Activated CD8-positive, alpha-beta T cell treated with anti-CD3 and anti-CD28 coated beads, Interleukin-2, amount 10 ng/mL, durations not matched to agents 7 days and 5 days (primary cell): ENCODE measurements around the gene CHEK2. TPM values are rescaled to one million over a fixed set of nuclear protein-coding genes. Genes with fewer than 3 reads are reported as not detected.

Experiments
- ATAC-seq: fragments of 150-1000 bp; cut with Tn5 transposase; one replicate; pipeline ENCODE4 v1.10.0; 2021; ENCODE audit warnings: moderate library complexity
- CTCF ChIA-PET: fragments of 350-600 bp; sonication (Branson Sonifier 250); formaldehyde crosslinking; loops from one replicate; lab custom pipeline; 2021; ENCODE audit warnings: antibody characterized with exemption; lab: Charles Lee
- POLR2A ChIA-PET: fragments of 350-600 bp; sonication (Branson Sonifier 250); formaldehyde crosslinking; loops from one replicate; lab custom pipeline; 2021; ENCODE audit warnings: antibody characterized with exemption; lab: Charles Lee
- DNase-seq: peaks from one replicate; pipeline ENCODE4 v3.0.0-alpha.2; 2020
- H3K27ac Mint-ChIP-seq: one replicate; pipeline ENCODE4 v1.8.0; 2021; ENCODE audit warnings: mild to moderate bottlenecking, mixed read lengths
- H3K27me3 Mint-ChIP-seq: one replicate; pipeline ENCODE4 v1.8.0; 2021; ENCODE audit warnings: low read depth, mixed read lengths
- H3K36me3 Mint-ChIP-seq: one replicate; pipeline ENCODE4 v1.8.0; 2021; ENCODE audit warnings: low read depth, mixed read lengths
- H3K4me1 Mint-ChIP-seq: one replicate; pipeline ENCODE4 v1.8.0; 2021; ENCODE audit warnings: low read depth, mixed read lengths
- H3K4me3 Mint-ChIP-seq: one replicate; pipeline ENCODE4 v1.8.0; 2021; ENCODE audit warnings: mild to moderate bottlenecking, mixed read lengths
- H3K9me3 Mint-ChIP-seq: one replicate; pipeline ENCODE4 v1.8.0; 2022; ENCODE audit warnings: mixed read lengths; ENCODE audit not compliant: insufficient read depth
- total RNA-seq, 2 experiments: library from RNA; stranded (reverse); gene quantifications; one replicate each; pipeline ENCODE4 v1.2.3, GENCODE V29; 2021

The CHEK2 gene
- total RNA-seq = 10 to 100 TPM; 43.7 to 47.9 TPM

- peak within 1 kb of the TSS; percentile 87 for H3K4me3 Mint-ChIP-seq
- ATAC-seq (peak; percentile 93), DNase-seq (peak; percentile 99)
- H3K27me3 Mint-ChIP-seq = no peaks in the 10 kb centered on the region
- peak within 1 kb of the TSS; percentile 82 for H3K27ac Mint-ChIP-seq
- peaks cover 51% of the 10 kb centered on the region for H3K36me3 Mint-ChIP-seq
- H3K4me1 Mint-ChIP-seq = peaks cover 40% of the 10 kb centered on the region
- H3K9me3 Mint-ChIP-seq = no peaks in the 10 kb centered on the region
- CTCF ChIA-PET = interaction anchor here (0.8 to 1.7 kb wide), 5 partner anchors 45 to 86 kb away, joined by 3 to 6 read pairs (median 3); no protein-coding TSS in a partner anchor
- POLR2A ChIA-PET = interaction anchor here (0.5 to 3.8 kb wide), 5 partner anchors 8 to 76 kb away, joined by 3 to 24 read pairs (median 6); partner anchors contain the start of genes CCDC117 and XBP1
Observed at GRCh38 chr22:28741785-28742561, at the start of gene CHEK2, which contains the start of gene HSCB. Gene CHEK2 (minus strand): TSS chr22:28741820. CDS start chr22:28734721, 7,099 bp downstream. Gene HSCB (plus strand): TSS chr22:28742039. CDS start chr22:28742096, 57 bp downstream.

GRCh38 chr22:28791124-28791523, 49.5 kb upstream of the CHEK2 start:
- Mint-ChIP-seq H3K9me3 (no peaks in the 10 kb centered on the region), H3K4me3 (no peak overlapping the region), H3K4me1 (peaks cover 56% of the 10 kb centered on the region), H3K36me3 (peaks cover 75% of the 10 kb centered on the region), H3K27me3 (no peaks in the 10 kb centered on the region), H3K27ac (no peak overlapping the region)
- DNase-seq (no peak), ATAC-seq (no peak)
- ChIA-PET CTCF (interaction anchor here (0.6 to 4.8 kb wide), 8 partner anchors 8 to 249 kb away, joined by 3 to 63 read pairs (median 8); partner anchors contain the start of gene XBP1), POLR2A (interaction anchor here (1.1 to 1.3 kb wide), 3 partner anchors 9 to 18 kb away, joined by 4 to 5 read pairs (median 5); partner anchors contain the start of gene XBP1)

- ChIA-PET POLR2A (no interaction called here), CTCF (interaction anchor here (1.0 to 4.8 kb wide), 6 partner anchors 11 to 366 kb away, joined by 3 to 63 read pairs (median 12); partner anchors contain the start of gene XBP1)
- H3K36me3 Mint-ChIP-seq = peaks cover 71% of the 10 kb centered on the region
- no peaks in the 10 kb centered on the region for H3K9me3 Mint-ChIP-seq
- no peak overlapping the region for H3K27ac Mint-ChIP-seq
- ATAC-seq (no peak), DNase-seq (no peak)
- H3K27me3 Mint-ChIP-seq = no peaks in the 10 kb centered on the region
- no peak overlapping the region for H3K4me3 Mint-ChIP-seq
- peaks cover 35% of the 10 kb centered on the region for H3K4me1 Mint-ChIP-seq
Observed at GRCh38 chr22:28788601-28789000, 47.0 kb upstream of the CHEK2 start.

- ChIA-PET POLR2A (interaction anchor here (1.3 to 3.5 kb wide), 3 partner anchors 7 to 16 kb away, joined by 3 to 17 read pairs (median 4); partner anchors contain the start of gene XBP1), CTCF (interaction anchor here (0.7 to 4.1 kb wide), 6 partner anchors 10 to 183 kb away, joined by 3 to 17 read pairs (median 4); partner anchors contain the start of gene CCDC117)
- ATAC-seq (no peak), DNase-seq (no peak)
- Mint-ChIP-seq H3K9me3 (no peaks in the 10 kb centered on the region), H3K27me3 (no peaks in the 10 kb centered on the region), H3K4me3 (no peak overlapping the region), H3K36me3 (peaks cover 67% of the 10 kb centered on the region), H3K4me1 (peaks cover 19% of the 10 kb centered on the region), H3K27ac (peak overlapping the region; percentile 6)
Observed at GRCh38 chr22:28783786-28784671, 42.4 kb upstream of the CHEK2 start.

- ATAC-seq = no peak
- POLR2A ChIA-PET = interaction anchor here (1.1 kb wide), 1 partner anchor 9 kb away, joined by 4 read pairs; no protein-coding TSS in a partner anchor
- CTCF ChIA-PET = interaction anchor here (0.7 to 1.2 kb wide), 4 partner anchors 16 to 179 kb away, joined by 3 to 5 read pairs (median 3); no protein-coding TSS in a partner anchor
Observed at GRCh38 chr22:28780296-28780695, 38.7 kb upstream of the CHEK2 start.

GRCh38 chr22:28779833-28780232, 38.2 kb upstream of the CHEK2 start:
- H3K9me3 Mint-ChIP-seq = no peaks in the 10 kb centered on the region
- no peak overlapping the region for H3K4me3 Mint-ChIP-seq
- ATAC-seq (no peak), DNase-seq (no peak)
- CTCF ChIA-PET = interaction anchor here (0.6 to 1.2 kb wide), 4 partner anchors 11 to 50 kb away, joined by 3 to 5 read pairs (median 4); no protein-coding TSS in a partner anchor
- peaks cover 30% of the 10 kb centered on the region for H3K4me1 Mint-ChIP-seq
- H3K27ac Mint-ChIP-seq = peak overlapping the region; percentile 11
- POLR2A ChIA-PET = no interaction called here
- H3K36me3 Mint-ChIP-seq = peaks cover 60% of the 10 kb centered on the region
- H3K27me3 Mint-ChIP-seq = no peaks in the 10 kb centered on the region

More at GRCh38 chr22:28780296-28780695, 38.7 kb upstream of the CHEK2 start:
- DNase-seq = no peak
- Mint-ChIP-seq H3K9me3 (no peaks in the 10 kb centered on the region), H3K27me3 (no peaks in the 10 kb centered on the region), H3K36me3 (peaks cover 61% of the 10 kb centered on the region), H3K4me1 (peaks cover 26% of the 10 kb centered on the region), H3K27ac (no peak overlapping the region), H3K4me3 (no peak overlapping the region)

GRCh38 chr22:28774378-28774777, 32.8 kb upstream of the CHEK2 start:
- CTCF ChIA-PET = interaction anchor here (0.7 to 3.0 kb wide), 3 partner anchors 11 to 56 kb away, joined by 3 to 18 read pairs (median 17); partner anchors contain the start of gene XBP1

GRCh38 chr22:28773461-28773867, 31.8 kb upstream of the CHEK2 start:
- CTCF ChIA-PET = interaction anchor here (0.9 to 3.0 kb wide), 9 partner anchors 12 to 98 kb away, joined by 3 to 18 read pairs (median 6); partner anchors contain the start of gene XBP1
- POLR2A ChIA-PET = interaction anchor here (1.0 to 2.9 kb wide), 10 partner anchors 12 to 89 kb away, joined by 3 to 24 read pairs (median 4); partner anchors contain the start of genes CHEK2, HSCB and XBP1
- Mint-ChIP-seq H3K4me3 (peak overlapping the region; percentile 95), H3K36me3 (peaks cover 33% of the 10 kb centered on the region), H3K27ac (peak overlapping the region; percentile 94), H3K9me3 (peaks cover 3% of the 10 kb centered on the region), H3K4me1 (peaks cover 29% of the 10 kb centered on the region), H3K27me3 (peaks cover 7% of the 10 kb centered on the region)
- peak; percentile 4 for ATAC-seq
- no peak for DNase-seq

More at GRCh38 chr22:28774378-28774777, 32.8 kb upstream of the CHEK2 start:
- Mint-ChIP-seq H3K9me3 (no peaks in the 10 kb centered on the region), H3K36me3 (peaks cover 37% of the 10 kb centered on the region), H3K27ac (peak overlapping the region; percentile 32), H3K27me3 (peaks cover 2% of the 10 kb centered on the region), H3K4me3 (peak overlapping the region; percentile 95), H3K4me1 (peaks cover 29% of the 10 kb centered on the region)
- no peak for DNase-seq
- POLR2A ChIA-PET = interaction anchor here (1.1 to 2.9 kb wide), 3 partner anchors 16 to 32 kb away, joined by 3 to 24 read pairs (median 5); partner anchors contain the start of genes CHEK2 and HSCB
- no peak for ATAC-seq

- ChIA-PET CTCF (interaction anchor here (0.6 to 3.0 kb wide), 12 partner anchors 12 to 98 kb away, joined by 3 to 18 read pairs (median 5); partner anchors contain the start of gene XBP1), POLR2A (interaction anchor here (1.0 to 2.9 kb wide), 10 partner anchors 12 to 89 kb away, joined by 3 to 24 read pairs (median 6); partner anchors contain the start of genes CHEK2, HSCB and XBP1)
- H3K27ac Mint-ChIP-seq = peak within 1 kb of the TSS; percentile 94
- ATAC-seq (peak; percentile 94), DNase-seq (peak; percentile 96)
- peaks cover 28% of the 10 kb centered on the region for H3K36me3 Mint-ChIP-seq
- peaks cover 29% of the 10 kb centered on the region for H3K4me1 Mint-ChIP-seq
- peak within 1 kb of the TSS; percentile 95 for H3K4me3 Mint-ChIP-seq
- H3K9me3 Mint-ChIP-seq = peaks cover 3% of the 10 kb centered on the region
- H3K27me3 Mint-ChIP-seq = peaks cover 7% of the 10 kb centered on the region
Observed at GRCh38 chr22:28772633-28773460, 31.2 kb upstream of the CHEK2 start, which contains the start of gene CCDC117. Gene CCDC117 (plus strand): TSS chr22:28772695. CDS start chr22:28772850, 155 bp downstream.
